Esophagus squamous epithelium (tissue), 5 donors: Measurements from ENCODE around the gene MOB2. TPM values are rescaled to one million over a fixed set of nuclear protein-coding genes. Genes with fewer than 3 reads are reported as not detected.

ENCODE experiments used
- DNase-seq: peaks from one replicate; lab custom pipeline; 2025; lab: John Stamatoyannopoulos, UW
- H3K27ac ChIP-seq, 4 donors: fragments of 200-600 bp; sonication (generic); one replicate each; pipeline ENCODE4 v1.5.1; 2016 to 2019; ENCODE audit warnings: mild to moderate bottlenecking in 1 of 4
- H3K27me3 ChIP-seq, 4 donors: fragments of 200-600 bp; sonication (generic); 1 replicate in 3 of 4; 2 replicates in 1 of 4; pipeline versions ENCODE4 v1.5.1 to v1.6.0; 2017 to 2021; ENCODE audit warnings: antibody characterized with exemption in 1 of 4
- H3K36me3 ChIP-seq, 3 donors: fragments of 200-600 bp; sonication (generic); one replicate each; pipeline ENCODE4 v1.5.1; 2016 to 2019
- H3K4me1 ChIP-seq, 3 donors: fragments of 200-600 bp; sonication (generic); one replicate each; pipeline ENCODE4 v1.5.1; 2017 to 2019
- H3K4me3 ChIP-seq, 4 donors: fragments of 200-600 bp; sonication (generic); 1 replicate in 3 of 4; 2 replicates in 1 of 4; pipeline ENCODE4 v1.5.1; 2016 to 2019; ENCODE audit warnings: mild to moderate bottlenecking in 2 of 4, moderate library complexity in 1 of 4
- H3K9me3 ChIP-seq, 3 donors: fragments of 200-600 bp; sonication (generic); one replicate each; pipeline ENCODE4 v1.5.1; 2016 to 2019
- POLR2A ChIP-seq, 4 donors: fragments of 450-650 bp; IDR thresholded peaks; one replicate each; pipeline ENCODE4 v1.6.1; 2017; ENCODE audit warnings: antibody characterized with exemption in 4 of 4, mild to moderate bottlenecking in 4 of 4, moderate library complexity in 3 of 4
- WGBS, 2 donors: methylation state at CpG; one replicate each; pipeline ENCODE4 v1.1.5; 2018; 5-methylcytosine and 5-hydroxymethylcytosine counted together
- intact Hi-C: fragments of 100-400 bp; cut with DNase I; formaldehyde crosslinking; loops from one replicate; pipeline ENCODE4 v1.15.0; 2022
- total RNA-seq, 4 donors: library from RNA; depleted of rRNA; stranded (reverse); fragments of >200 nt; gene quantifications; one replicate each; pipeline ENCODE4 v1.1.0, GENCODE V29; 2016
- TF ChIP-seq, protein P1 (sequence below), 6 experiments: fragments of 450-650 bp in 4 of 6; fragments of 200-600 bp in 2 of 6; sonication (generic) in 2 of 6; IDR thresholded peaks; one replicate each; pipeline ENCODE4 v1.5.1; 2016 to 2019; ENCODE audit warnings: antibody characterized with exemption in 6 of 6, mild to moderate bottlenecking in 4 of 6, moderate library complexity in 4 of 6
- donor health status: DM: yes; HTN: yes; CAD: no.

The MOB2 gene
- total RNA-seq, 4 donors from 2014 or later, result 21.5 to 45.0 (median 30.1) TPM

DNA sequence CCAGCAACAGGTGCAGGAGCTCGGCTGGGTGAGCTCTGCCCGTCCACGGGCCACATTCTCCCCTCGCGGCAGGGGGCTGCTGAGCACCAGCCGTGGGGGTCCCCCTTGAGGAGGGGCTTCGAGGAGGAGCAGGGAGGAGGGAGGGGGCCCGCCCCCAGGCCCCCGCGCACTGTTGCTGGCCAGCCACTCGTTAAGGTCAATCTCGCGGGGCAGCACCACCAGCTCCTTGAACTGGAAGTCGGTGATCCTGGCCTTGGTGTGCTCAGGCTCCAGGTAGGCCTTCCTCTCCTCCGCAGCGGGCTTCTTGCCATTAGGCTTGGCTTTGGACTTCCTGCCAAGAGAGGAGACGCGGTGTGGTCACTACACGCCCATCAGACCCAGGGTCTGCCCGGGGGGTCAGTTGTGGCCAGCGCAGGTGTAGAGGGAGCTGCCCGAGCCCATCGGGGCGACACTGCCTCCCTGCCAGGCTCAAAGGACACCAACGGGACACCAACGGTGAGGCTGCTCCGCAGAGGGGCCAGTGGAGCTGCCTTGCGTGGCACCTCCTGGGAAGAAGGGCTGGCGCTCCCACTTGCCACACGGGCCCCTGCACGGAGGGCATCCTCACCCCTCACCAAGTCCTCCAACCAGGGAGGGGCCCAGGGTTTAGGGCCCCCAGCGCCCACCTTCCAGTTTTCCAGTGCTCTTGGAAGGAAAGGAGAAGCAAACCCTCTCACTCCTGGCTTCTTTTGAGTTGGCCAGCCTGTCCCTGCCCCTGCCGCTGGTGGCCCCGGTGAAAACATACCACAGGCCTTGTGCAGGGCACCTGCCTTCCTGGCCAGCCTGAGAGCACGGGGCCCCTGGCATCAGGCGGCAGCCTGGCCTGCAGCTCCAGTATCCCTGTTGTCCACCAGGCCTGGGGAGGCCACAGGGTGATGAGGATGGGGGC is 5.8 kb downstream of the MOB2 start:
- peaks cover 0 to 73% (median 8%) of the 10 kb centered on the region in 3 donors for H3K36me3 ChIP-seq
- H3K4me3 ChIP-seq, result peak overlapping the region in 1 of 4 donors; percentile 18
- no peaks in the 10 kb centered on the region for H3K9me3 ChIP-seq
- intact Hi-C loops, result no loop called here
- DNase-seq, result no peak
- H3K27me3 ChIP-seq, result no peaks in the 10 kb centered on the region
- TF ChIP-seq POLR2A (IDR thresholded peaks at IDR 0.05), result no peak
- TF ChIP-seq, protein P1, sequence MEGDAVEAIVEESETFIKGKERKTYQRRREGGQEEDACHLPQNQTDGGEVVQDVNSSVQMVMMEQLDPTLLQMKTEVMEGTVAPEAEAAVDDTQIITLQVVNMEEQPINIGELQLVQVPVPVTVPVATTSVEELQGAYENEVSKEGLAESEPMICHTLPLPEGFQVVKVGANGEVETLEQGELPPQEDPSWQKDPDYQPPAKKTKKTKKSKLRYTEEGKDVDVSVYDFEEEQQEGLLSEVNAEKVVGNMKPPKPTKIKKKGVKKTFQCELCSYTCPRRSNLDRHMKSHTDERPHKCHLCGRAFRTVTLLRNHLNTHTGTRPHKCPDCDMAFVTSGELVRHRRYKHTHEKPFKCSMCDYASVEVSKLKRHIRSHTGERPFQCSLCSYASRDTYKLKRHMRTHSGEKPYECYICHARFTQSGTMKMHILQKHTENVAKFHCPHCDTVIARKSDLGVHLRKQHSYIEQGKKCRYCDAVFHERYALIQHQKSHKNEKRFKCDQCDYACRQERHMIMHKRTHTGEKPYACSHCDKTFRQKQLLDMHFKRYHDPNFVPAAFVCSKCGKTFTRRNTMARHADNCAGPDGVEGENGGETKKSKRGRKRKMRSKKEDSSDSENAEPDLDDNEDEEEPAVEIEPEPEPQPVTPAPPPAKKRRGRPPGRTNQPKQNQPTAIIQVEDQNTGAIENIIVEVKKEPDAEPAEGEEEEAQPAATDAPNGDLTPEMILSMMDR (IDR thresholded peaks at IDR 0.05), result no peak
- peak overlapping the region; percentile 64 to 89 (median 82) for H3K27ac ChIP-seq
- 81 to 92% methylated on average over 10 to 14 of the region's 36 CpGs for WGBS, 2 donors
- peaks cover 10 to 76% (median 53%) of the 10 kb centered on the region in 3 donors for H3K4me1 ChIP-seq

DNA sequence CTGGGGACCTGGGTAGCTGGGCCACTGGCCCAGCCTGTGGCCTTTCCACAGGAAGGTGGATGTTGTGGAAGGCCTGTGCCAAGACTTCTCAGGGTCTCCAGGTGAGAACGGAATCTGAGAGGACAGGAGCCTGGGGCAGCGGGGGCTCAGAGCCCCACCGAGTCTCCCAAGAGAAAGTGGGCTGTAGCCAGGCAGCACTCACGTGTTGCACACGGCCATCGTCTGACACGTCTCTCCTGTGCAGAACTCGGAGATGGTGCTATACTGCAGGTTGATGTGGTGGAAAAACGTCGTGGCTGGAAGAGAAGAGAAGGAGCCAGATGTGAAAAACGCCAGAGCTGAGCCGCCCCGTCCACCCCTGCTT is 6.4 kb downstream of the MOB2 start:
- Histone ChIP-seq H3K36me3 (peaks cover 0 to 79% (median 8%) of the 10 kb centered on the region in 3 donors), H3K4me3 (no peak overlapping the region), H3K27me3 (no peaks in the 10 kb centered on the region), H3K9me3 (no peaks in the 10 kb centered on the region), H3K4me1 (peaks cover 3 to 69% (median 47%) of the 10 kb centered on the region in 3 donors), H3K27ac (peak overlapping the region; percentile 64 to 89 (median 82))
- intact Hi-C loops, result no loop called here
- no peak for DNase-seq
- 74 to 75% methylated on average over 7 to 10 of the region's 13 CpGs for WGBS, 2 donors
- TF ChIP-seq, protein P1 (IDR thresholded peaks at IDR 0.05), result no peak
- TF ChIP-seq POLR2A (IDR thresholded peaks at IDR 0.05), result no peak

DNA sequence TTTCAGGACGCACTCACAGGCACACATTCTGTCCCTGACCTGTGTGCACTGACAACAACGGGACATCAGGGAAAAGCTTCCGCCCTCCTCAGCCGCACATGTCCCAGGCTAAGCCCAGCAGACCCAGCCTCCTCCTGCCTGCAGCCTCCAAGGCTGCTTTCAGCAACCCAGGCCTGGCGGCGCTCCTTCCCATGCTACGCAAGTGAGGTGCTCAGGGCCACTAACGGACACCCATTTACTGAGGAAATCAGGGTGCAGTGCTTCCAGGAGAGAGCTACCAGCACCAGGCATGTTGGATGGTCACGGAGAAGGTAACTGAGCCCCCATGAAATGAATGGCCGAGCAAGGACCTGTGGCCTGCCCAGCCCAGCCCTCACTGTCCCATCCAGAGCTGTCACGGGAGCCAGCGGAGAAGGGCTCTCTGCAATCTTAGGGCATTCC is 6.9 kb downstream of the MOB2 start:
- H3K4me3 ChIP-seq, result no peak overlapping the region
- DNase-seq, result no peak
- WGBS, 2 donors, result 94 to 97% methylated on average over 6 to 7 of the region's 12 CpGs
- peaks cover 0 to 84% (median 8%) of the 10 kb centered on the region in 3 donors for H3K36me3 ChIP-seq
- TF ChIP-seq POLR2A (IDR thresholded peaks at IDR 0.05), result no peak
- TF ChIP-seq, protein P1 (IDR thresholded peaks at IDR 0.05), result no peak
- peak overlapping the region in 3 of 4 donors; percentile 78 to 89 (median 85) for H3K27ac ChIP-seq
- H3K4me1 ChIP-seq, result peaks cover 0 to 64% (median 44%) of the 10 kb centered on the region in 3 donors
- H3K27me3 ChIP-seq, result no peaks in the 10 kb centered on the region
- no peaks in the 10 kb centered on the region for H3K9me3 ChIP-seq
- intact Hi-C loops, result no loop called here

DNA sequence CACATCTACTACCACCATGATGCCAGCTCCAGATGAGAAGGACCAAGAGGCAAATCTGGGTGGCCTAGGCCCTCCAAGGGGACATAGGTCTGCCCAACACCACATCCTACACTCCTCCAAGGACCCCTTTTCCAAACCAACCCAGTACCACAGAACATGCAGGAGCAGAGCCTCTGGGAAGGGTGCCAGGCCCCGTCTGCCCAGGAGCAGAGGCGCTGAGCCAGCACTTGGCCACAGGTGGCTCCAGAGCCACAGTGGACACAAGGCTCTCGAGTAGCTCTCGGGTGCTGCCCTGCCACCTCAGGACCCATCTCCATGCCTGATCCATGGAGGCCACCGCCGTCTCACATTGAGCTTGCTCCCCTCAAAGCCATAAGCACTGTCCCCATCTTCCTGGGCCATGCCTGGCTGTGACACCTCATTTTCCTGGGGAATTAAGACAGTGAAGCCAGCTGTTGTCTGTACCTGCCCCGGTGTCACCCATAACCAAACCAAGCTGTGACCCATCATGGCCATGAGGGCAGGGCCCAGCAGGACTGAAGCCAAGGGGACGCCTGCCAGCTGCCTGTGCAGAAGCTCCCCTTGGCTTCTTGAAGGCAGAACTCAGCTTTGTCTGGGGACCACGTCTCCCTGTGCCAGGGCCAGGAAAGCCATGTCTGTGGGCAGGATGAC is 7.4 kb downstream of the MOB2 start:
- no peak for DNase-seq
- peaks cover 0 to 59% (median 39%) of the 10 kb centered on the region in 3 donors for H3K4me1 ChIP-seq
- H3K4me3 ChIP-seq, result no peak overlapping the region
- TF ChIP-seq, protein P1 (IDR thresholded peaks at IDR 0.05), result no peak
- no peak for TF ChIP-seq POLR2A (IDR thresholded peaks at IDR 0.05)
- H3K27me3 ChIP-seq, result no peaks in the 10 kb centered on the region
- H3K36me3 ChIP-seq, result peaks cover 0 to 84% (median 8%) of the 10 kb centered on the region in 3 donors
- no peaks in the 10 kb centered on the region for H3K9me3 ChIP-seq
- H3K27ac ChIP-seq, result peak overlapping the region in 3 of 4 donors; percentile 78 to 89 (median 85)
- intact Hi-C loops, result no loop called here
- WGBS, 2 donors, result 67 to 100% methylated on average over 1 to 6 of the region's 9 CpGs
